Measurements from ENCODE around the gene GPALPP1.

GPALPP1 gene

DNA sequence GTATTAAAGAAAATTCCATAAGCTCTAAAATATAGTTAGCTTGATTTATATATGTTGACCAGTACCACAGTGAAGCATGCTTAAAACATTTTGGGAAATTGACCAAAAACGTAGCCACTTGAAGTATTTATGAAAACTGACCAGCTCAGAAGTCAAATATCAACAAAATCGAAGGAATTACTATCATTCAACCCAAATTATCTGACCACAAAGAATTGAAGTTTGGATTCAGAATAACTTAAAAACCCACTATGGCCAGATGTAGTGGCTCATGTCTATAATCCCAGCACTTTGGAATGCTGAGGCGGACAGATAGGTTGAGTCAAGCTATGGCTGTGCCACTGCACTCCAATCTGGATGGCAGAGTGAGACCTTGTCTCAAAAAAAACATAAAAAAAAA, 31.9 kb downstream of the GPALPP1 start:
- no peak for TF ChIP-seq EZH2 (optimal IDR thresholded peaks at IDR 0.05; ENCODE audit: low read depth, low read length)
- TF ChIP-seq, protein P1, sequence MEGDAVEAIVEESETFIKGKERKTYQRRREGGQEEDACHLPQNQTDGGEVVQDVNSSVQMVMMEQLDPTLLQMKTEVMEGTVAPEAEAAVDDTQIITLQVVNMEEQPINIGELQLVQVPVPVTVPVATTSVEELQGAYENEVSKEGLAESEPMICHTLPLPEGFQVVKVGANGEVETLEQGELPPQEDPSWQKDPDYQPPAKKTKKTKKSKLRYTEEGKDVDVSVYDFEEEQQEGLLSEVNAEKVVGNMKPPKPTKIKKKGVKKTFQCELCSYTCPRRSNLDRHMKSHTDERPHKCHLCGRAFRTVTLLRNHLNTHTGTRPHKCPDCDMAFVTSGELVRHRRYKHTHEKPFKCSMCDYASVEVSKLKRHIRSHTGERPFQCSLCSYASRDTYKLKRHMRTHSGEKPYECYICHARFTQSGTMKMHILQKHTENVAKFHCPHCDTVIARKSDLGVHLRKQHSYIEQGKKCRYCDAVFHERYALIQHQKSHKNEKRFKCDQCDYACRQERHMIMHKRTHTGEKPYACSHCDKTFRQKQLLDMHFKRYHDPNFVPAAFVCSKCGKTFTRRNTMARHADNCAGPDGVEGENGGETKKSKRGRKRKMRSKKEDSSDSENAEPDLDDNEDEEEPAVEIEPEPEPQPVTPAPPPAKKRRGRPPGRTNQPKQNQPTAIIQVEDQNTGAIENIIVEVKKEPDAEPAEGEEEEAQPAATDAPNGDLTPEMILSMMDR (IDR thresholded peaks at IDR 0.05; ENCODE audit: low read length): no peak
- no peak for TF ChIP-seq EZH2phosphoT487 (IDR thresholded peaks at IDR 0.05; ENCODE audit: low read length)
- no peaks in the 10 kb centered on the region for H3K27me3 ChIP-seq (replicated peaks; ENCODE audit: insufficient read depth, low read length)

DNA sequence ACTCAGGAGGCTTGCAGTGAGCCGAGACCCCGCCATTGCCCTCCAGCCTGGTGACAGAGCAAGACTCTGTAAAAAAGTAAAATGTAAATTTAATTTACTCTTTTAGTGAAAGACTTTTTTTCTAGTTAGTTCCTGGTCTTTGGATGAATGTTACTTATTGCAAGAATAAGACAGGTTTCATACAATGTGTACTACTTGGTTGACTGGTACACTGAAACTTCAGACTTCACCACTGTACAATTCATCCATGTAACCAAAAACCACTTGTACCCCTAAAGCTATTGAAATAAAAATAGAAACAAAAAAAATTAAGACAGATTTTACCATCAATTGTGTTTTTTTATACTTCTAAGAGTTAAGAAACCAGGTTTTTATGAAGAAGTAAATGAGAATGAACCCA, 35.5 kb downstream of the GPALPP1 start:
- Histone ChIP-seq H3K9me3 (replicated peaks; ENCODE audit: insufficient read depth, low read length) (no peaks in the 10 kb centered on the region), H3K36me3 (replicated peaks; ENCODE audit: insufficient read depth, low read length) (no peaks in the 10 kb centered on the region), H3K4me2 (ENCODE audit: low read depth, low read length) (no peak overlapping the region)

More for the DNA sequence above, 31.9 kb downstream of the GPALPP1 start:
- H3K9me2 ChIP-seq (replicated peaks; ENCODE audit: insufficient read depth, low read length): no peaks in the 10 kb centered on the region
- H3K4me2 ChIP-seq (ENCODE audit: low read depth, low read length): no peak overlapping the region
- H3K4me3 ChIP-seq (ENCODE audit: low read length): no peak overlapping the region
- no peak overlapping the region for H3K27ac ChIP-seq (ENCODE audit: low read length)
- DNase-seq: no peak
- no peaks in the 10 kb centered on the region for H4K20me1 ChIP-seq (ENCODE audit: insufficient read depth, low read length)
- no peak overlapping the region for H2AFZ ChIP-seq (ENCODE audit: low read length)
- no peaks in the 10 kb centered on the region for H3F3A ChIP-seq (ENCODE audit: insufficient read depth, low read length)
- H3K79me2 ChIP-seq (ENCODE audit: low read length): no peaks in the 10 kb centered on the region
- no peaks in the 10 kb centered on the region for H3K4me1 ChIP-seq (ENCODE audit: low read length)
- no peaks in the 10 kb centered on the region for H3K9me3 ChIP-seq (replicated peaks; ENCODE audit: insufficient read depth, low read length)
- H3K9ac ChIP-seq (ENCODE audit: low read length): no peak overlapping the region
- H3K36me3 ChIP-seq (replicated peaks; ENCODE audit: insufficient read depth, low read length): no peaks in the 10 kb centered on the region

DNA sequence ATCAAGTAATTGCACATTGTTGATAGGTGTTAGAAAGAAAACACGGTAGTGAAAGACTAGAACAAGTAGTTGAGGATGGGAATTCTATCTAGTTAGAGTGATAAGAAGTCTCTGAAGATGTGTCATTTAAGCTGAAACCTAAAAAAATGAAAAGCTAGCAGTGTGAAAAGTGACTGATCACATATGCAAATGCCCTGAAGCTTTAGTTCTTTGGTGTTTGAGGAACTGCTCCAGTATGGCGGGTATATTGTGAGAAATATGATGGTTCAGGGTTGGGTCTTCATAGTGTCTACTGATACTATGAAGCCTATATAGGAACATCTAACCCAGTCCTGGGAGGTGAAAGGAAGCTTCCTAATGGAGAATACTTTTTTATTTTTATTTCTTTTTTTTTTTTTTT, 45.0 kb downstream of the GPALPP1 start:
- H4K20me1 ChIP-seq (ENCODE audit: insufficient read depth, low read length): no peaks in the 10 kb centered on the region
- no peak for TF ChIP-seq EZH2phosphoT487 (IDR thresholded peaks at IDR 0.05; ENCODE audit: low read length)
- TF ChIP-seq, protein P1 (IDR thresholded peaks at IDR 0.05; ENCODE audit: low read length): no peak
- no peak for TF ChIP-seq EZH2 (optimal IDR thresholded peaks at IDR 0.05; ENCODE audit: low read depth, low read length)
- no peaks in the 10 kb centered on the region for H3K9me3 ChIP-seq (replicated peaks; ENCODE audit: insufficient read depth, low read length)
- no peak overlapping the region for H3K9ac ChIP-seq (ENCODE audit: low read length)
- no peak overlapping the region for H3K4me2 ChIP-seq (ENCODE audit: low read depth, low read length)
- H3K4me1 ChIP-seq (ENCODE audit: low read length): no peaks in the 10 kb centered on the region
- no peak overlapping the region for H3K4me3 ChIP-seq (ENCODE audit: low read length)
- H2AFZ ChIP-seq (ENCODE audit: low read length): no peak overlapping the region
- H3K36me3 ChIP-seq (replicated peaks; ENCODE audit: insufficient read depth, low read length): no peaks in the 10 kb centered on the region
- H3F3A ChIP-seq (ENCODE audit: insufficient read depth, low read length): no peaks in the 10 kb centered on the region
- H3K27me3 ChIP-seq (replicated peaks; ENCODE audit: insufficient read depth, low read length): no peaks in the 10 kb centered on the region
- H3K9me2 ChIP-seq (replicated peaks; ENCODE audit: insufficient read depth, low read length): no peaks in the 10 kb centered on the region
- H3K79me2 ChIP-seq (ENCODE audit: low read length): no peaks in the 10 kb centered on the region
- no peak overlapping the region for H3K27ac ChIP-seq (ENCODE audit: low read length)
- no peak for DNase-seq

More for the DNA sequence above, 35.5 kb downstream of the GPALPP1 start:
- TF ChIP-seq EZH2 (optimal IDR thresholded peaks at IDR 0.05; ENCODE audit: low read depth, low read length) (no peak), EZH2phosphoT487 (IDR thresholded peaks at IDR 0.05; ENCODE audit: low read length) (no peak)
- TF ChIP-seq, protein P1 (IDR thresholded peaks at IDR 0.05; ENCODE audit: low read length): no peak
- Histone ChIP-seq H3K4me1 (ENCODE audit: low read length) (no peaks in the 10 kb centered on the region), H3K27me3 (replicated peaks; ENCODE audit: insufficient read depth, low read length) (no peaks in the 10 kb centered on the region), H3K27ac (ENCODE audit: low read length) (no peak overlapping the region), H2AFZ (ENCODE audit: low read length) (no peak overlapping the region), H4K20me1 (ENCODE audit: insufficient read depth, low read length) (no peaks in the 10 kb centered on the region), H3K9me2 (replicated peaks; ENCODE audit: insufficient read depth, low read length) (no peaks in the 10 kb centered on the region), H3K4me3 (ENCODE audit: low read length) (no peak overlapping the region), H3F3A (ENCODE audit: insufficient read depth, low read length) (no peaks in the 10 kb centered on the region), H3K9ac (ENCODE audit: low read length) (no peak overlapping the region), H3K79me2 (ENCODE audit: low read length) (no peaks in the 10 kb centered on the region)
- no peak for DNase-seq
